ENCODE results near the gene SLC10A4. TPM values are rescaled to one million over a fixed set of nuclear protein-coding genes. Genes with fewer than 3 reads are reported as not detected.

SLC10A4 gene
- total and polyA plus RNA-seq, 2 of the 13 experiments (the other 11 are each of a cell fraction or from before 2014, with no cell fraction given), result 0.04 to 0.07 TPM

DNA sequence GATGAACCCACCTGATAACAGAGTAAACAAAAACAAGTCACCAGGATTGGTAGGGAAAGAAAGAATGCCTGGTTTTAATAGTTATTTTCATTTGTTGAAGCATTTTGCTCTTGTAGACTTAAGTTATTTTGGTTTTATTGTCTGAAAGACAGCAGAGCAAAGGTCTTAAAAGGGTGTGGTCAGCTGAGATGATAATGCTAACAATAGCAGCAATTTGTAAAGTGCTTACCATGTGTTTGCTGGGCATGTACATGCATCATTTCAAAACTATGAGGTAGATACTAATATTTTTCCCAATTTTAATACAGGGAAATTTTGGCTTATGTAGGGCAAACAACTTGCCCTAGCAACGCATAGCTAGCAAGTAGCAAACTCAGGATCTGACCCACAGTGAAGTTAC lies 46.8 kb upstream of the SLC10A4 start (continued):
- TF ChIP-seq, protein P1, sequence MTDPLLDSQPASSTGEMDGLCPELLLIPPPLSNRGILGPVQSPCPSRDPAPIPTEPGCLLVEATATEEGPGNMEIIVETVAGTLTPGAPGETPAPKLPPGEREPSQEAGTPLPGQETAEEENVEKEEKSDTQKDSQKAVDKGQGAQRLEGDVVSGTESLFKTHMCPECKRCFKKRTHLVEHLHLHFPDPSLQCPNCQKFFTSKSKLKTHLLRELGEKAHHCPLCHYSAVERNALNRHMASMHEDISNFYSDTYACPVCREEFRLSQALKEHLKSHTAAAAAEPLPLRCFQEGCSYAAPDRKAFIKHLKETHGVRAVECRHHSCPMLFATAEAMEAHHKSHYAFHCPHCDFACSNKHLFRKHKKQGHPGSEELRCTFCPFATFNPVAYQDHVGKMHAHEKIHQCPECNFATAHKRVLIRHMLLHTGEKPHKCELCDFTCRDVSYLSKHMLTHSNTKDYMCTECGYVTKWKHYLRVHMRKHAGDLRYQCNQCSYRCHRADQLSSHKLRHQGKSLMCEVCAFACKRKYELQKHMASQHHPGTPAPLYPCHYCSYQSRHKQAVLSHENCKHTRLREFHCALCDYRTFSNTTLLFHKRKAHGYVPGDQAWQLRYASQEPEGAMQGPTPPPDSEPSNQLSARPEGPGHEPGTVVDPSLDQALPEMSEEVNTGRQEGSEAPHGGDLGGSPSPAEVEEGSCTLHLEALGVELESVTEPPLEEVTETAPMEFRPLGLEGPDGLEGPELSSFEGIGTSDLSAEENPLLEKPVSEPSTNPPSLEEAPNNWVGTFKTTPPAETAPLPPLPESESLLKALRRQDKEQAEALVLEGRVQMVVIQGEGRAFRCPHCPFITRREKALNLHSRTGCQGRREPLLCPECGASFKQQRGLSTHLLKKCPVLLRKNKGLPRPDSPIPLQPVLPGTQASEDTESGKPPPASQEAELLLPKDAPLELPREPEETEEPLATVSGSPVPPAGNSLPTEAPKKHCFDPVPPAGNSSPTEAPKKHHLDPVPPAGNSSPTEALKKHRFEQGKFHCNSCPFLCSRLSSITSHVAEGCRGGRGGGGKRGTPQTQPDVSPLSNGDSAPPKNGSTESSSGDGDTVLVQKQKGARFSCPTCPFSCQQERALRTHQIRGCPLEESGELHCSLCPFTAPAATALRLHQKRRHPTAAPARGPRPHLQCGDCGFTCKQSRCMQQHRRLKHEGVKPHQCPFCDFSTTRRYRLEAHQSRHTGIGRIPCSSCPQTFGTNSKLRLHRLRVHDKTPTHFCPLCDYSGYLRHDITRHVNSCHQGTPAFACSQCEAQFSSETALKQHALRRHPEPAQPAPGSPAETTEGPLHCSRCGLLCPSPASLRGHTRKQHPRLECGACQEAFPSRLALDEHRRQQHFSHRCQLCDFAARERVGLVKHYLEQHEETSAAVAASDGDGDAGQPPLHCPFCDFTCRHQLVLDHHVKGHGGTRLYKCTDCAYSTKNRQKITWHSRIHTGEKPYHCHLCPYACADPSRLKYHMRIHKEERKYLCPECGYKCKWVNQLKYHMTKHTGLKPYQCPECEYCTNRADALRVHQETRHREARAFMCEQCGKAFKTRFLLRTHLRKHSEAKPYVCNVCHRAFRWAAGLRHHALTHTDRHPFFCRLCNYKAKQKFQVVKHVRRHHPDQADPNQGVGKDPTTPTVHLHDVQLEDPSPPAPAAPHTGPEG (CRISPR knock-in tag; IDR thresholded peaks at IDR 0.05), result no peak
- TF ChIP-seq ZNF788 (CRISPR knock-in tag; IDR thresholded peaks at IDR 0.05; ENCODE audit: borderline replicate concordance), result no peak
- TF ChIP-seq ZSCAN29 (CRISPR knock-in tag; conservative IDR thresholded peaks at IDR 0.05), result no peak
- TF ChIP-seq HOXA7 (CRISPR knock-in tag; IDR thresholded peaks at IDR 0.05), result no peak
- no peak for TF ChIP-seq ZNF317 (CRISPR knock-in tag; IDR thresholded peaks at IDR 0.05)

DNA sequence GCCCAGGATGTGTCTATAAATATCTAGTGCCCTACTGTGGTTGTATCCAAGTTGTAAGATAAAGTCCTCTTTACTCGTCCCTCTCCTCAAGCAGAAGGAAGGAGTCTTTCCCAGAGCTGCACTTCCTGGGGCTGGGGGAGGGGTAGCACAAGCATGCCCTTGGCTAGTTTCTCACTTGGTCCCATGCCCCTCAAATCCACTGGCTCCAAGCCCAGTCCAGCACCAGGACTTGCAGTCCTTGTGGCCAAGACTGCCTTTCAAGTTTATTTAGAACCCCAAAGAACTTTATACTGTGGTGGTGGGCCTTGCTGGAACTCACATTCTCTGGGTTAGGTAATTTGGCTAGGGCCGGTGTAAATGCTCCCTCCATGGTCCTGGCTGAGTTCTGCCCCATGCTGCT lies 43.2 kb upstream of the SLC10A4 start:
- H3K9me3 ChIP-seq (ENCODE audit: low read length), result no peaks in the 10 kb centered on the region
- H3K27ac ChIP-seq (ENCODE audit: extremely low read length, insufficient read depth, low read length), result no peak overlapping the region
- in situ Hi-C loops (cut with HindIII; ENCODE audit: extremely low pct_ligation_motif_present, low pct_unique_long_range_greater_than_20kb), result loop anchor here (10.0 kb wide), 1 partner anchor 105 kb away; no protein-coding TSS in a partner anchor
- no peak overlapping the region for H3K4me2 ChIP-seq (ENCODE audit: low read depth, low read length)
- ChIA-PET CTCF (ENCODE audit: low intra/inter-chr PET ratio, low total read pairs) (no interaction called here), POLR2A (no interaction called here)
- no peaks in the 10 kb centered on the region for H3K79me2 ChIP-seq (ENCODE audit: insufficient read depth, low read length)
- no peak overlapping the region for H2AFZ ChIP-seq (ENCODE audit: low read length)
- intact Hi-C loops (cut with micrococcal nuclease; ENCODE audit: unreplicated experiment), result loop anchor here (10.0 kb wide), 1 partner anchor 525 kb away; no protein-coding TSS in a partner anchor
- no TSS peak for BruUV-seq (replicated peaks)
- no peak overlapping the region for H3K4me3 ChIP-seq (replicated peaks in 1 of 3; ENCODE audit: insufficient read depth in 1 of 3, low read depth in 2 of 3, low read length in 3 of 3)
- no peaks in the 10 kb centered on the region for H4K20me1 ChIP-seq (ENCODE audit: insufficient read depth, low read length)
- FAIRE-seq (no peak), ATAC-seq (no peak), DNase-seq (ENCODE audit: low spot score) (no peak)
- no peak overlapping the region for H3K9ac ChIP-seq (ENCODE audit: insufficient read depth, low read depth, low read length)
- WGBS (ENCODE audit: low lambda C conversion rate), result 0% methylated on average over 1 of the region's 2 CpGs
- no peaks in the 10 kb centered on the region for H3K36me3 ChIP-seq (replicated peaks in 1 of 2; ENCODE audit: control insufficient read depth in 1 of 2, insufficient read depth in 2 of 2, low read length in 2 of 2)
- H3K4me1 ChIP-seq (ENCODE audit: insufficient read depth, low read length), result no peaks in the 10 kb centered on the region
- H3K27me3 ChIP-seq (ENCODE audit: control insufficient read depth in 1 of 2, insufficient read depth in 2 of 2, low read length in 2 of 2), result no peaks in the 10 kb centered on the region
- no peak for TF ChIP-seq POLR2A (IDR thresholded peaks at IDR 0.05; ENCODE audit: insufficient read depth in 1 of 2, low read depth in 2 of 2, low read length in 2 of 2)
- TF ChIP-seq ZNF878 (CRISPR knock-in tag; IDR thresholded peaks at IDR 0.05), result no peak
- TF ChIP-seq, protein P2, sequence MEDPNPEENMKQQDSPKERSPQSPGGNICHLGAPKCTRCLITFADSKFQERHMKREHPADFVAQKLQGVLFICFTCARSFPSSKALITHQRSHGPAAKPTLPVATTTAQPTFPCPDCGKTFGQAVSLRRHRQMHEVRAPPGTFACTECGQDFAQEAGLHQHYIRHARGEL (CRISPR knock-in tag; IDR thresholded peaks at IDR 0.05), result no peak
- TF ChIP-seq ZNF614 (CRISPR knock-in tag; IDR thresholded peaks at IDR 0.05; ENCODE audit: borderline replicate concordance), result no peak
- TF ChIP-seq, protein P3, sequence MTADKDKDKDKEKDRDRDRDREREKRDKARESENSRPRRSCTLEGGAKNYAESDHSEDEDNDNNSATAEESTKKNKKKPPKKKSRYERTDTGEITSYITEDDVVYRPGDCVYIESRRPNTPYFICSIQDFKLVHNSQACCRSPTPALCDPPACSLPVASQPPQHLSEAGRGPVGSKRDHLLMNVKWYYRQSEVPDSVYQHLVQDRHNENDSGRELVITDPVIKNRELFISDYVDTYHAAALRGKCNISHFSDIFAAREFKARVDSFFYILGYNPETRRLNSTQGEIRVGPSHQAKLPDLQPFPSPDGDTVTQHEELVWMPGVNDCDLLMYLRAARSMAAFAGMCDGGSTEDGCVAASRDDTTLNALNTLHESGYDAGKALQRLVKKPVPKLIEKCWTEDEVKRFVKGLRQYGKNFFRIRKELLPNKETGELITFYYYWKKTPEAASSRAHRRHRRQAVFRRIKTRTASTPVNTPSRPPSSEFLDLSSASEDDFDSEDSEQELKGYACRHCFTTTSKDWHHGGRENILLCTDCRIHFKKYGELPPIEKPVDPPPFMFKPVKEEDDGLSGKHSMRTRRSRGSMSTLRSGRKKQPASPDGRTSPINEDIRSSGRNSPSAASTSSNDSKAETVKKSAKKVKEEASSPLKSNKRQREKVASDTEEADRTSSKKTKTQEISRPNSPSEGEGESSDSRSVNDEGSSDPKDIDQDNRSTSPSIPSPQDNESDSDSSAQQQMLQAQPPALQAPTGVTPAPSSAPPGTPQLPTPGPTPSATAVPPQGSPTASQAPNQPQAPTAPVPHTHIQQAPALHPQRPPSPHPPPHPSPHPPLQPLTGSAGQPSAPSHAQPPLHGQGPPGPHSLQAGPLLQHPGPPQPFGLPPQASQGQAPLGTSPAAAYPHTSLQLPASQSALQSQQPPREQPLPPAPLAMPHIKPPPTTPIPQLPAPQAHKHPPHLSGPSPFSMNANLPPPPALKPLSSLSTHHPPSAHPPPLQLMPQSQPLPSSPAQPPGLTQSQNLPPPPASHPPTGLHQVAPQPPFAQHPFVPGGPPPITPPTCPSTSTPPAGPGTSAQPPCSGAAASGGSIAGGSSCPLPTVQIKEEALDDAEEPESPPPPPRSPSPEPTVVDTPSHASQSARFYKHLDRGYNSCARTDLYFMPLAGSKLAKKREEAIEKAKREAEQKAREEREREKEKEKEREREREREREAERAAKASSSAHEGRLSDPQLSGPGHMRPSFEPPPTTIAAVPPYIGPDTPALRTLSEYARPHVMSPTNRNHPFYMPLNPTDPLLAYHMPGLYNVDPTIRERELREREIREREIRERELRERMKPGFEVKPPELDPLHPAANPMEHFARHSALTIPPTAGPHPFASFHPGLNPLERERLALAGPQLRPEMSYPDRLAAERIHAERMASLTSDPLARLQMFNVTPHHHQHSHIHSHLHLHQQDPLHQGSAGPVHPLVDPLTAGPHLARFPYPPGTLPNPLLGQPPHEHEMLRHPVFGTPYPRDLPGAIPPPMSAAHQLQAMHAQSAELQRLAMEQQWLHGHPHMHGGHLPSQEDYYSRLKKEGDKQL (CRISPR knock-in tag; IDR thresholded peaks at IDR 0.05; ENCODE audit: low read depth), result no peak

Data from HepG2 (cell line).